GM21528 (cell line): ENCODE data around the gene PRIM2.
A peak's percentile ranks its signal among the peaks of the same experiment; 100 is the strongest.
"Not testable (repeated sequence)": the region's sequence is repeated elsewhere in the genome, so short reads cannot be mapped to it uniquely, and the experiment has no call there.

Source experiments
- ATAC-seq: cut with Tn5 transposase; IDR thresholded peaks from one replicate; pipeline ENCODE4 v1.9.1; 2021; ENCODE audit warnings: mild to moderate bottlenecking, moderate library complexity; ENCODE audit not compliant: unreplicated experiment, low FRiP score

Gene PRIM2

GRCh38 chr6:57442133-57442532 is 124.7 kb downstream of the PRIM2 start:
- ATAC-seq: not testable (repeated sequence)

GRCh38 chr6:57443181-57443580 is 125.8 kb downstream of the PRIM2 start:
- ATAC-seq: not testable (repeated sequence)

- ATAC-seq: not testable (repeated sequence)
Measured at GRCh38 chr6:57444787-57445186, 127.4 kb downstream of the PRIM2 start.

GRCh38 chr6:57445379-57445778 is 127.9 kb downstream of the PRIM2 start:
- peak; percentile 49 for ATAC-seq

- ATAC-seq: peak; percentile 77
Measured at GRCh38 chr6:57445790-57446468, 128.5 kb downstream of the PRIM2 start.

- ATAC-seq: not testable (repeated sequence)
Measured at GRCh38 chr6:57449496-57450066, 132.2 kb downstream of the PRIM2 start.

GRCh38 chr6:57459781-57460180 is 142.4 kb downstream of the PRIM2 start:
- ATAC-seq: not testable (repeated sequence)

GRCh38 chr6:57461022-57461421 is 143.6 kb downstream of the PRIM2 start:
- not testable (repeated sequence) for ATAC-seq

- not testable (repeated sequence) for ATAC-seq
Measured at GRCh38 chr6:57463809-57464208, 146.4 kb downstream of the PRIM2 start.

- ATAC-seq: not testable (repeated sequence)
Measured at GRCh38 chr6:57465968-57466367, 148.5 kb downstream of the PRIM2 start.

GRCh38 chr6:57469072-57469471 is 151.6 kb downstream of the PRIM2 start:
- no peak for ATAC-seq

- ATAC-seq: not testable (repeated sequence)
Measured at GRCh38 chr6:57470148-57470547, 152.7 kb downstream of the PRIM2 start.

- not testable (repeated sequence) for ATAC-seq
Measured at GRCh38 chr6:57471314-57471864, 154.0 kb downstream of the PRIM2 start.

GRCh38 chr6:57472861-57473362 is 155.5 kb downstream of the PRIM2 start:
- not testable (repeated sequence) for ATAC-seq

- ATAC-seq: not testable (repeated sequence)
Measured at GRCh38 chr6:57474862-57475475, 157.5 kb downstream of the PRIM2 start.

- not testable (repeated sequence) for ATAC-seq
Measured at GRCh38 chr6:57475656-57476055, 158.2 kb downstream of the PRIM2 start.

GRCh38 chr6:57480194-57480593 is 162.8 kb downstream of the PRIM2 start:
- not testable (repeated sequence) for ATAC-seq

GRCh38 chr6:57481121-57481520 is 163.7 kb downstream of the PRIM2 start:
- not testable (repeated sequence) for ATAC-seq

- not testable (repeated sequence) for ATAC-seq
Measured at GRCh38 chr6:57482471-57482870, 165.0 kb downstream of the PRIM2 start.

- ATAC-seq: not testable (repeated sequence)
Measured at GRCh38 chr6:57486494-57487081, 169.2 kb downstream of the PRIM2 start.

GRCh38 chr6:57488551-57488950 is 171.1 kb downstream of the PRIM2 start:
- not testable (repeated sequence) for ATAC-seq
